IMR-90 (cell line): ENCODE data around the gene TBX20. TPM values are rescaled to one million over a fixed set of nuclear protein-coding genes. Genes with fewer than 3 reads are reported as not detected.
"Not testable (repeated sequence)": the region's sequence is repeated elsewhere in the genome, so short reads cannot be mapped to it uniquely, and the experiment has no call there.

Source experiments
- ATAC-seq: fragments of 200-7000 bp; cut with Tn5 transposase; 2 replicates; pipeline ENCODE4 v1.9.1; 2020; ENCODE audit warnings: low read depth, mild to moderate bottlenecking, moderate library complexity
- BruUV-seq: library from RNA; stranded (reverse); fragments of 400-500 nt; replicated peaks from 2 replicates; lab custom pipeline; 2021; lab: Mats Ljungman, UMichigan
- CTCF ChIA-PET: fragments of 300-600 bp; formaldehyde crosslinking; extraction: SDS; loops from one replicate; lab custom pipeline; 2021; ENCODE audit warnings: antibody characterized with exemption; lab: Yijun Ruan, JAX
- POLR2A ChIA-PET: fragments of 300-600 bp; sonication (Branson Sonifier 250); formaldehyde crosslinking; loops from one replicate; lab custom pipeline; 2022; ENCODE audit warnings: antibody characterized with exemption; ENCODE audit not compliant: unreplicated experiment; lab: Charles Lee
- DNase-seq: peaks from one replicate; pipeline ENCODE4 v3.0.0; 2013
- H2AFZ ChIP-seq: replicated peaks from 2 replicates; pipeline ENCODE3; 2013; ENCODE audit warnings: low read length, mild to moderate bottlenecking; ENCODE audit not compliant: poor library complexity
- H2AK5ac ChIP-seq: 2 replicates; pipeline ENCODE4 v1.6.1; 2013; ENCODE audit warnings: low read depth, low read length, inconsistent platforms
- H2AK9ac ChIP-seq: replicated peaks from 2 replicates; pipeline ENCODE3; 2013; ENCODE audit warnings: mild to moderate bottlenecking, low read depth, low read length, moderate library complexity; ENCODE audit not compliant: poor library complexity
- H2BK120ac ChIP-seq: 2 replicates; pipeline ENCODE4 v1.6.1; 2013; ENCODE audit warnings: low read depth, low read length, inconsistent platforms
- H2BK15ac ChIP-seq: 3 replicates; pipeline ENCODE4 v1.6.1; 2013; ENCODE audit warnings: low read depth, low read length, inconsistent platforms
- H2BK20ac ChIP-seq: 2 replicates; pipeline ENCODE4 v1.6.1; 2013; ENCODE audit warnings: low read depth, mild to moderate bottlenecking, inconsistent platforms, low read length, moderate library complexity
- H2BK5ac ChIP-seq: 2 replicates; pipeline ENCODE4 v1.6.1; 2013; ENCODE audit warnings: mild to moderate bottlenecking, low read depth, low read length, inconsistent platforms; ENCODE audit not compliant: poor library complexity, severe bottlenecking
- H3K14ac ChIP-seq: replicated peaks from 2 replicates; pipeline ENCODE4 v1.6.1; 2013; ENCODE audit warnings: low read depth, low read length, inconsistent platforms
- H3K18ac ChIP-seq: 2 replicates; pipeline ENCODE4 v1.6.1; 2013; ENCODE audit warnings: low read depth, low read length, control low read depth
- H3K23ac ChIP-seq: 2 replicates; pipeline ENCODE4 v1.6.1; 2013; ENCODE audit warnings: low read depth, low read length, inconsistent platforms
- H3K27ac ChIP-seq: 2 replicates; pipeline ENCODE4 v1.5.1; 2013; ENCODE audit warnings: mild to moderate bottlenecking, control low read depth, low read length; ENCODE audit not compliant: insufficient read depth
- H3K27me3 ChIP-seq: 2 replicates; pipeline ENCODE4 v1.6.1; 2013; ENCODE audit warnings: low read length; ENCODE audit not compliant: control insufficient read depth, insufficient read depth
- H3K36me3 ChIP-seq: 2 replicates; pipeline ENCODE4 v1.6.1; 2013; ENCODE audit warnings: low read length, mixed read lengths; ENCODE audit not compliant: control insufficient read depth, insufficient read depth
- H3K4ac ChIP-seq: 2 replicates; pipeline ENCODE4 v1.6.1; 2013; ENCODE audit warnings: low read depth, low read length, inconsistent platforms
- H3K4me1 ChIP-seq: 2 replicates; pipeline ENCODE4 v1.6.1; 2013; ENCODE audit warnings: low read length, mixed read lengths; ENCODE audit not compliant: control insufficient read depth, insufficient read depth
- H3K4me2 ChIP-seq: 2 replicates; pipeline ENCODE4 v1.6.1; 2013; ENCODE audit warnings: low read depth, mild to moderate bottlenecking, control low read depth, low read length, moderate library complexity
- H3K4me3 ChIP-seq: 2 replicates; pipeline ENCODE4 v1.5.1; 2013; ENCODE audit warnings: low read depth, mild to moderate bottlenecking, control low read depth, low read length, moderate library complexity; ENCODE audit not compliant: insufficient read depth
- H3K56ac ChIP-seq: 2 replicates; pipeline ENCODE4 v1.6.1; 2013; ENCODE audit warnings: low read length, inconsistent platforms; ENCODE audit not compliant: insufficient read depth; ENCODE audit errors: extremely low read depth
- H3K79me1 ChIP-seq, 2 experiments: 2 replicates each; pipeline ENCODE4 v1.6.1; 2013; ENCODE audit warnings: low read length in 2 of 2, inconsistent platforms in 1 of 2, low read depth in 1 of 2
- H3K9ac ChIP-seq: 2 replicates; pipeline ENCODE4 v1.6.1; 2013; ENCODE audit warnings: low read depth, low read length, control low read depth
- H3K9me1 ChIP-seq: 2 replicates; pipeline ENCODE4 v1.6.1; 2013; ENCODE audit warnings: low read length, inconsistent platforms; ENCODE audit not compliant: insufficient read depth
- H3K9me3 ChIP-seq: 2 replicates; pipeline ENCODE4 v1.6.1; 2013; ENCODE audit warnings: low read length; ENCODE audit not compliant: control insufficient read depth, insufficient read depth
- H4K20me1 ChIP-seq: 2 replicates; pipeline ENCODE4 v1.6.1; 2013; ENCODE audit warnings: low read length, inconsistent platforms; ENCODE audit not compliant: insufficient read depth
- H4K5ac ChIP-seq: 2 replicates; pipeline ENCODE4 v1.6.1; 2013; ENCODE audit warnings: mild to moderate bottlenecking, low read depth, low read length, control low read depth
- H4K8ac ChIP-seq, 2 experiments: 2 replicates each; pipeline ENCODE4 v1.6.1; 2013; ENCODE audit warnings: low read depth in 2 of 2, low read length in 2 of 2, control low read depth in 1 of 2, inconsistent platforms in 1 of 2
- H4K91ac ChIP-seq: 2 replicates; pipeline ENCODE4 v1.6.1; 2013; ENCODE audit warnings: low read depth, low read length, inconsistent platforms; ENCODE audit not compliant: insufficient read depth
- WGBS, 2 experiments: methylation state at CpG; one replicate each; pipeline versions ENCODE4 v1.1.5 to v1.1.7; 2013; ENCODE audit warnings: missing lambda C conversion rate in 2 of 2; ENCODE audit not compliant: insufficient read length in 1 of 2; ENCODE audit errors: extremely low coverage in 2 of 2; 5-methylcytosine and 5-hydroxymethylcytosine counted together
- dilution Hi-C: fragments of 300-500 bp; cut with HindIII; formaldehyde crosslinking; loops from one replicate; pipeline ENCODE4 v1.14.3; 2018; ENCODE audit warnings: low sequenced_read_pairs; ENCODE audit not compliant: unreplicated experiment
- in situ Hi-C: fragments of 300-500 bp; cut with MboI; formaldehyde crosslinking; loops from 3 replicates; pipeline ENCODE4 v1.14.3; 2019; ENCODE audit warnings: low sequenced_read_pairs, inconsistent platforms, mixed read lengths
- intact Hi-C: fragments of 100-400 bp; cut with micrococcal nuclease; formaldehyde crosslinking; loops from 2 replicates; pipeline ENCODE4 v1.10.0; 2022
- polyA plus RNA-seq, 3 experiments: library from polyadenylated mRNA; depleted of rRNA; stranded (reverse); fragments of >200 nt; gene quantifications; 2 replicates each; pipeline ENCODE4 v1.2.3, GENCODE V29; 2012; ENCODE audit warnings: low replicate concordance in 1 of 3
- total RNA-seq: library from RNA; depleted of rRNA; stranded (reverse); fragments of >200 nt; gene quantifications from 2 replicates; pipeline ENCODE4 v1.2.3, GENCODE V29; 2012

Gene TBX20
- total and polyA plus RNA-seq, 2 of the 4 experiments (the other 2 are of a cell fraction) = 0.15 to 0.36 TPM

DNA sequence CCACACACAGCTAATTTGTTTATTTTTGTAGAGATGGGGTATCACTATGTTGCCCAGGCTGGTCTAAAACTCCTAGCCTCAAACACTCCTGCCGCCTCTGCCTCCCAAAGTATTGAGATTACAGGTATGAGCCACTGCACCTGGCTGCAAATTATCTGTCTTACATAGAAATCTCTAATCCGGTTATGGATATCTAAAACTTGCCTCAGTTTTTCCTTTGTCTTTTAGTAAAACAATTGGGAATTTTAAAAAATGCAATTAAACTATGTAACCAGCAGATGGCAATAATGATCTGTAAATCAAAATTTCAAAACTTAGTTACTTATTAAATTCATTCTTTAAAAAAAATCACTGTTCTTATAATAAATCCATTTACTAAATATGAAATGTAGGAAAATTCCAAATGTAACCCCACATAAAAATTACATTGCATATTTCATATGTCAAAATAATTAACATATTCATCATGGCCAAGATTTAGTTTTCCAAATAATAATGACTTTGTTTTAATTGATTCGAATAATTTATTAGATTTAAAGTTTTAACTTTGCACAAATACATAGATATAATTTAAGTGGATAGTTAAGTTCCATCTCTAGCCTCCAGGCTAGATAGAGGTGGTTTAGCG lies 63.6 kb downstream of the TBX20 start:
- H4K20me1 ChIP-seq, H2BK5ac ChIP-seq, CTCF ChIA-PET, H3K79me1 ChIP-seq, H3K14ac ChIP-seq, POLR2A ChIA-PET, H3K23ac ChIP-seq, ATAC-seq, H2BK120ac ChIP-seq, H3K4me2 ChIP-seq, H3K36me3 ChIP-seq, H3K9ac ChIP-seq, H3K4me3 ChIP-seq, BruUV-seq, H2BK15ac ChIP-seq, H4K91ac ChIP-seq, H3K9me3 ChIP-seq, H3K56ac ChIP-seq, H3K18ac ChIP-seq, H2AK9ac ChIP-seq, H2AFZ ChIP-seq, H2BK20ac ChIP-seq, H4K8ac ChIP-seq, H4K5ac ChIP-seq, intact Hi-C loops, H3K27ac ChIP-seq, H3K4ac ChIP-seq, H2AK5ac ChIP-seq, H3K9me1 ChIP-seq, H3K27me3 ChIP-seq, dilution Hi-C loops, H3K4me1 ChIP-seq, in situ Hi-C loops, DNase-seq: not testable (repeated sequence)
- no CpG with 5 or more reads among the region's 4 CpGs for WGBS, 2 experiments

DNA sequence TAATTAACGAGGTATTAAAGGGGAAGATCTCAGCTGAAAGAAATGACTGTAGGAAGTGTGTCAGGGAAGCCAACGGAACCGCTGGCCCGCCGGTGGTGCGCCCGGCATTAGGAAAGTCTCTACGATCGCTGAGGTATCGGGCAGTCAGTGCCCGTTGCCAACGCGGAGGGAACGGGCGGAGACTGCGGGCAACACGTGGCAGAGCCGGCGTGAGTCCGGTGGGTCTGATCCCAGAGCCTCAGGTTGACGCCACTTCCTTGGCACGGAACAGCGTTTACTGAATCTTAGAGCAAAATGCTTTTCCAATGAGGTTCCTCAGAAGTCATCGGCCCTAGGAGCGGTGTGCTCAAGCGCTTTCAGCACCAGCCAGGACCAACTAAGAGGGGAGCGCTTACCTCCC lies 67.1 kb downstream of the TBX20 start:
- CTCF ChIA-PET, H2AFZ ChIP-seq, H3K27me3 ChIP-seq, H2BK15ac ChIP-seq, H3K23ac ChIP-seq, H4K8ac ChIP-seq, POLR2A ChIA-PET, H3K9me1 ChIP-seq, in situ Hi-C loops, H3K27ac ChIP-seq, H2BK20ac ChIP-seq, H3K18ac ChIP-seq, H3K14ac ChIP-seq, H3K79me1 ChIP-seq, H2AK9ac ChIP-seq, H3K4ac ChIP-seq, H4K20me1 ChIP-seq, H3K9ac ChIP-seq, H3K36me3 ChIP-seq, H4K91ac ChIP-seq, H3K56ac ChIP-seq, H3K4me1 ChIP-seq, H2AK5ac ChIP-seq, H2BK120ac ChIP-seq, H3K9me3 ChIP-seq, H2BK5ac ChIP-seq, H4K5ac ChIP-seq, BruUV-seq, dilution Hi-C loops: not testable (repeated sequence)
- intact Hi-C loops = loop anchor here (10.0 kb wide), 1 partner anchor 788 kb away; no protein-coding TSS in a partner anchor
- peak overlapping the region; percentile 70 for H3K4me2 ChIP-seq
- DNase-seq (peak; percentile 17), ATAC-seq (peak; percentile 17; the same call in 1 of the 2 replicates)
- WGBS, 2 experiments = 1% methylated on average over 23 of the region's 27 CpGs; no CpG with 5 or more reads in 1 of the 2 experiments
- peak overlapping the region; percentile 42 for H3K4me3 ChIP-seq
